Activated CD8-positive, alpha-beta memory T cell treated with anti-CD3 and anti-CD28 coated beads, Interleukin-2, amount 50 U/mL, for 24 hours (primary cell): ENCODE results near the gene TNIK.
"Not testable (repeated sequence)": the region's sequence is repeated elsewhere in the genome, so short reads cannot be mapped to it uniquely, and the experiment has no call there.

Experiments
- DNase-seq: peaks from one replicate; pipeline ENCODE4 v3.0.0-alpha.2; 2020; ENCODE audit errors: extremely low read depth

The TNIK gene

GRCh38 chr3:171129827-171130226 lies 330.4 kb downstream of the TNIK start:
- DNase-seq = no peak

GRCh38 chr3:171127611-171128010 lies 332.6 kb downstream of the TNIK start:
- DNase-seq = no peak

- no peak for DNase-seq
Measured at GRCh38 chr3:171126478-171127209, 333.6 kb downstream of the TNIK start.

- DNase-seq = no peak
Measured at GRCh38 chr3:171125010-171125409, 335.2 kb downstream of the TNIK start.

- no peak for DNase-seq
Measured at GRCh38 chr3:171123915-171124314, 336.3 kb downstream of the TNIK start.

GRCh38 chr3:171122861-171123260 lies 337.3 kb downstream of the TNIK start:
- DNase-seq = no peak

GRCh38 chr3:171122240-171122639 lies 338.0 kb downstream of the TNIK start:
- no peak for DNase-seq

GRCh38 chr3:171121801-171122200 lies 338.4 kb downstream of the TNIK start:
- DNase-seq = no peak

- not testable (repeated sequence) for DNase-seq
Measured at GRCh38 chr3:171119402-171119801, 340.8 kb downstream of the TNIK start.

GRCh38 chr3:171118993-171119392 lies 341.2 kb downstream of the TNIK start:
- DNase-seq = not testable (repeated sequence)

- no peak for DNase-seq
Measured at GRCh38 chr3:171116824-171117395, 343.3 kb downstream of the TNIK start.

- DNase-seq = no peak
Measured at GRCh38 chr3:171116365-171116764, 343.8 kb downstream of the TNIK start.

- DNase-seq = no peak
Measured at GRCh38 chr3:171115667-171116066, 344.5 kb downstream of the TNIK start.

- DNase-seq = no peak
Measured at GRCh38 chr3:171113716-171114115, 346.5 kb downstream of the TNIK start.

GRCh38 chr3:171110715-171111114 lies 349.5 kb downstream of the TNIK start:
- no peak for DNase-seq

- DNase-seq = no peak
Measured at GRCh38 chr3:171108066-171108465, 352.1 kb downstream of the TNIK start.

- DNase-seq = no peak
Measured at GRCh38 chr3:171103185-171103584, 357.0 kb downstream of the TNIK start.

GRCh38 chr3:171101982-171102641 lies 358.1 kb downstream of the TNIK start:
- DNase-seq = no peak

GRCh38 chr3:171099911-171100310 lies 360.3 kb downstream of the TNIK start:
- DNase-seq = no peak

GRCh38 chr3:171095063-171095462 lies 365.1 kb downstream of the TNIK start:
- DNase-seq = no peak

- DNase-seq = no peak
Measured at GRCh38 chr3:171094411-171094810, 365.8 kb downstream of the TNIK start.

- no peak for DNase-seq
Measured at GRCh38 chr3:171093462-171093861, 366.7 kb downstream of the TNIK start.

- no peak for DNase-seq
Measured at GRCh38 chr3:171092467-171092911, 367.7 kb downstream of the TNIK start.
